K562 (cell line): ENCODE data around the gene IL17REL. TPM values are rescaled to one million over a fixed set of nuclear protein-coding genes. Genes with fewer than 3 reads are reported as not detected.

Source experiments
- ASH1L ChIP-seq: fragments of 450-650 bp; IDR thresholded peaks from 2 replicates; pipeline ENCODE4 v1.6.1; 2018; ENCODE audit warnings: borderline replicate concordance, mild to moderate bottlenecking, low read depth; ENCODE audit not compliant: partially characterized antibody
- E2F3 ChIP-seq: fragments of 250-450 bp; sonication (Bioruptor Pico); IDR thresholded peaks from 2 replicates; pipeline ENCODE4 v1.4.0; 2020; ENCODE audit warnings: mild to moderate bottlenecking
- EGR1 ChIP-seq: fragments of 450-650 bp; conservative IDR thresholded peaks from 2 replicates; pipeline ENCODE4 v1.6.1; 2017; ENCODE audit warnings: mild to moderate bottlenecking
- KDM4B ChIP-seq, 2 experiments: fragments of 450-650 bp in 1 of 2; sonication (generic) in 1 of 2; IDR thresholded peaks; 2 replicates each; pipeline ENCODE4 v1.6.1; 2016 to 2017; ENCODE audit warnings: borderline replicate concordance in 2 of 2, antibody characterized with exemption in 1 of 2, low read depth in 1 of 2, mild to moderate bottlenecking in 1 of 2
- L3MBTL2 ChIP-seq: fragments of 450-650 bp; IDR thresholded peaks from 2 replicates; pipeline ENCODE4 v1.6.1; 2016; ENCODE audit warnings: mild to moderate bottlenecking, moderate library complexity
- NBN ChIP-seq: fragments of 450-650 bp; IDR thresholded peaks from 2 replicates; pipeline ENCODE4 v1.6.1; 2016; ENCODE audit warnings: low read depth, mild to moderate bottlenecking
- NFIC ChIP-seq: fragments of 450-650 bp; IDR thresholded peaks from 2 replicates; pipeline ENCODE4 v1.6.1; 2017; ENCODE audit warnings: mild to moderate bottlenecking, inconsistent platforms
- NFXL1 ChIP-seq: fragments of 450-650 bp; formaldehyde crosslinking; IDR thresholded peaks from 2 replicates; pipeline ENCODE4 v1.4.0; 2021; ENCODE audit warnings: mild to moderate bottlenecking
- PHB2 ChIP-seq: fragments of 450-650 bp; IDR thresholded peaks from 2 replicates; pipeline ENCODE4 v1.6.1; 2017; ENCODE audit warnings: low read depth
- RHOXF2B ChIP-seq: fragments of 250-450 bp; sonication (Bioruptor Pico); conservative IDR thresholded peaks from 2 replicates; pipeline ENCODE4 v1.5.1; 2021
- SPI1 ChIP-seq: IDR thresholded peaks from 2 replicates; pipeline ENCODE4 v1.6.1; 2011; ENCODE audit warnings: low read depth, low read length, control low read depth, borderline replicate concordance
- SRSF7 ChIP-seq: fragments of 200-400 bp; formaldehyde crosslinking; optimal IDR thresholded peaks from 2 replicates; pipeline ENCODE3; 2017; ENCODE audit warnings: mild to moderate bottlenecking, low read depth, low read length
- TCF7L2 ChIP-seq: fragments of 150-350 bp; IDR thresholded peaks from 2 replicates; pipeline ENCODE4 v1.6.1; 2016; ENCODE audit warnings: low read depth, mild to moderate bottlenecking, low read length, moderate library complexity
- TOE1 ChIP-seq, 2 experiments: fragments of 450-650 bp in 1 of 2; sonication (generic) in 1 of 2; formaldehyde crosslinking in 1 of 2; IDR thresholded peaks; 2 replicates each; pipeline versions ENCODE4 v1.7.1 to v1.8.0; 2016 to 2022; ENCODE audit warnings: borderline replicate concordance in 2 of 2, mild to moderate bottlenecking in 2 of 2, antibody characterized with exemption in 1 of 2, inconsistent platforms in 1 of 2, low read depth in 1 of 2, missing genetic modification reagents in 1 of 2, moderate library complexity in 1 of 2
- TRIM24 ChIP-seq, 2 experiments: fragments of 450-650 bp; IDR thresholded peaks; 2 replicates each; pipeline ENCODE4 v1.6.1; 2016
- ZNF140 ChIP-seq: fragments of 250-450 bp; sonication (Bioruptor Pico); IDR thresholded peaks from 2 replicates; pipeline ENCODE4 v1.8.0; 2021; ENCODE audit warnings: moderate library complexity, mild to moderate bottlenecking, inconsistent platforms
- ZNF253 ChIP-seq: fragments of 250-450 bp; sonication (Bioruptor Pico); conservative IDR thresholded peaks from 2 replicates; pipeline ENCODE4 v1.6.1; 2021; ENCODE audit warnings: mild to moderate bottlenecking
- ZNF778 ChIP-seq: fragments of 450-650 bp; formaldehyde crosslinking; IDR thresholded peaks from 2 replicates; pipeline ENCODE4 v1.4.0; 2020; ENCODE audit warnings: mild to moderate bottlenecking, moderate library complexity
- polyA plus RNA-seq, 8 experiments: library from polyadenylated mRNA; depleted of rRNA in 4 of 8; stranded (reverse) in 5 of 8; unstranded in 3 of 8; fragments of >200 nt; fragmentation: Nextera tagmentation in 2 of 8; fragmentation: Illumina TruSeq in 1 of 8; extraction: Ambion mirVana in 2 of 8; extraction: Trizol in 1 of 8; gene quantifications; 2 replicates each; pipeline versions ENCODE4 v1.2.1 to v1.2.3, GENCODE V29; 2011 to 2014; ENCODE audit warnings: inconsistent platforms in 1 of 8, missing spikeins in 1 of 8
- total RNA-seq, 7 experiments: library from RNA; depleted of rRNA in 6 of 7; stranded (reverse); fragments of >200 nt in 6 of 7; fragmentation: Illumina TruSeq in 2 of 7; extraction: Trizol in 2 of 7; gene quantifications; 2 replicates each; pipeline versions ENCODE4 v1.2.1 to v1.2.3, GENCODE V29; 2011 to 2021; ENCODE audit warnings: low replicate concordance in 1 of 7
- TF ChIP-seq, protein P1 (sequence below), 2 experiments: IDR thresholded peaks in 1 of 2; conservative IDR thresholded peaks in 1 of 2; 2 replicates each; pipeline ENCODE4 v1.6.1; 2016; ENCODE audit warnings: low read depth in 2 of 2, mild to moderate bottlenecking in 1 of 2, missing compliant biosample characterization in 1 of 2, missing genetic modification characterization in 1 of 2, moderate library complexity in 1 of 2
- TF ChIP-seq, protein P2 (sequence below): fragments of 450-650 bp; IDR thresholded peaks from 2 replicates; pipeline ENCODE4 v1.6.1; 2016
- TF ChIP-seq, protein P3 (sequence below): fragments of 450-650 bp; IDR thresholded peaks from 2 replicates; pipeline ENCODE4 v1.6.1; 2016; ENCODE audit warnings: borderline replicate concordance

The IL17REL gene
- total and polyA plus RNA-seq, 9 of the 15 experiments (the other 6 are each of a cell fraction or from before 2014, with no cell fraction given), result 0.05 to 0.42 (median 0.11) TPM; not detected in 4

DNA sequence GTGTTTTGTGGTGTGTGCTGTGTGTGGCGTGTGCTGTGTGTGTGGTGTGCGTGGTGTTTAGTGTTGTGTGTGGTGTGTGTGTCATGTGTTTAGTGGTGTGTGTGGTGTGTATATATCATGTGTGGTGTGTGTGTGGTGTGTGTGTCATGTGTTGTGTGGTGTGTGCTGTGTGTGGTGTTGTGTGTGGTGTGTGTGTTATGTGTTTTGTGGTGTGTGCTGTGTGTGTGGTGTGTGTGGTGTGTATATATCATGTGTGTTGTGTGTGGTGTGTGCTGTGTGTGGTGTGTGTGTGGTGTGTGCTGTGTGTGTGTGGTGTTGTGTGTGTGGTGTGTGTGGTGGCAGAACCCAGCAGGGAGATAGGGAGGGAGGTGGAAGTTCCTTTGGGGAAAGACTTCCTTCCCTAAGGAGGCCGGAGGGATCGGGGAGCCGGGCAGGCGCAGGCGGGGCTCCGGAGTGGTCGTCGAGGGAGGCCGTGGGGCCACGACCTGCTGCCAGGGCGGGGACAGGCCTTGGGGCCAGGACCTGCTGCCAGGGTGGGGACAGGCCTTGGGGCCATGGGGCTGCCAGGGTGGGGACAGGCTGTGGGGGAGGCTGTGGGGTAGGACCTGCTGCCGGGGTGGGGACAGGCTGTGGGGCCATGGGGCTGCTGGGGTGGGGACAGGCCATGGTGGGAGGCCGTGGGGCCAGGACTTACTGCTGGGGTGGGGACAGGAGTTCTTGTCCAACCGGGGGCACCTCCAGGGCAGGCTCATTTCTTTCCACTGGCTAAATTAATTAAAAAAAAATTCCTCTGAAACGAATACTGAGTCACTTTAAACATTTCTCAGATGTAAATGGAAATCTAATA lies 36.8 kb downstream of the IL17REL start (continued):
- TF ChIP-seq ZNF778 (no peak), ZNF140 (CRISPR knock-in tag) (no peak), NFXL1 (CRISPR knock-in tag) (no peak), EGR1 (no peak), SRSF7 (no peak), ZNF253 (no peak), SPI1 (no peak), TCF7L2 (no peak), RHOXF2B (no peak), TOE1 (IDR thresholded peaks at IDR 0.05; ENCODE audit: borderline replicate concordance) (peak; percentile 77), TOE1 (CRISPR knock-in tag; IDR thresholded peaks at IDR 0.05; ENCODE audit: borderline replicate concordance, low read depth) (no peak), KDM4B (IDR thresholded peaks at IDR 0.05; ENCODE audit: borderline replicate concordance in 2 of 2, low read depth in 1 of 2) (no peak), NFIC (peak; percentile 17; the same call in 1 of the 2 replicates), PHB2 (peak; percentile 57; the same call in 1 of the 2 replicates), TRIM24 (IDR thresholded peaks at IDR 0.05) (peak in 1 of 2 experiments; percentile 34; a peak in 1 of 4 replicates), ASH1L (no peak), E2F3 (CRISPR knock-in tag) (no peak), L3MBTL2 (no peak), NBN (peak; percentile 75)
- TF ChIP-seq, protein P1, sequence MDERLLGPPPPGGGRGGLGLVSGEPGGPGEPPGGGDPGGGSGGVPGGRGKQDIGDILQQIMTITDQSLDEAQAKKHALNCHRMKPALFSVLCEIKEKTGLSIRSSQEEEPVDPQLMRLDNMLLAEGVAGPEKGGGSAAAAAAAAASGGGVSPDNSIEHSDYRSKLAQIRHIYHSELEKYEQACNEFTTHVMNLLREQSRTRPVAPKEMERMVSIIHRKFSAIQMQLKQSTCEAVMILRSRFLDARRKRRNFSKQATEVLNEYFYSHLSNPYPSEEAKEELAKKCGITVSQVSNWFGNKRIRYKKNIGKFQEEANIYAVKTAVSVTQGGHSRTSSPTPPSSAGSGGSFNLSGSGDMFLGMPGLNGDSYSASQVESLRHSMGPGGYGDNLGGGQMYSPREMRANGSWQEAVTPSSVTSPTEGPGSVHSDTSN (CRISPR knock-in tag; IDR thresholded peaks at IDR 0.05; ENCODE audit: low read depth), result no peak
- TF ChIP-seq, protein P1 (tag; conservative IDR thresholded peaks at IDR 0.05; ENCODE audit: low read depth), result no peak
- TF ChIP-seq, protein P2, sequence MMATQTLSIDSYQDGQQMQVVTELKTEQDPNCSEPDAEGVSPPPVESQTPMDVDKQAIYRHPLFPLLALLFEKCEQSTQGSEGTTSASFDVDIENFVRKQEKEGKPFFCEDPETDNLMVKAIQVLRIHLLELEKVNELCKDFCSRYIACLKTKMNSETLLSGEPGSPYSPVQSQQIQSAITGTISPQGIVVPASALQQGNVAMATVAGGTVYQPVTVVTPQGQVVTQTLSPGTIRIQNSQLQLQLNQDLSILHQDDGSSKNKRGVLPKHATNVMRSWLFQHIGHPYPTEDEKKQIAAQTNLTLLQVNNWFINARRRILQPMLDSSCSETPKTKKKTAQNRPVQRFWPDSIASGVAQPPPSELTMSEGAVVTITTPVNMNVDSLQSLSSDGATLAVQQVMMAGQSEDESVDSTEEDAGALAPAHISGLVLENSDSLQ, result no peak
- TF ChIP-seq, protein P3, sequence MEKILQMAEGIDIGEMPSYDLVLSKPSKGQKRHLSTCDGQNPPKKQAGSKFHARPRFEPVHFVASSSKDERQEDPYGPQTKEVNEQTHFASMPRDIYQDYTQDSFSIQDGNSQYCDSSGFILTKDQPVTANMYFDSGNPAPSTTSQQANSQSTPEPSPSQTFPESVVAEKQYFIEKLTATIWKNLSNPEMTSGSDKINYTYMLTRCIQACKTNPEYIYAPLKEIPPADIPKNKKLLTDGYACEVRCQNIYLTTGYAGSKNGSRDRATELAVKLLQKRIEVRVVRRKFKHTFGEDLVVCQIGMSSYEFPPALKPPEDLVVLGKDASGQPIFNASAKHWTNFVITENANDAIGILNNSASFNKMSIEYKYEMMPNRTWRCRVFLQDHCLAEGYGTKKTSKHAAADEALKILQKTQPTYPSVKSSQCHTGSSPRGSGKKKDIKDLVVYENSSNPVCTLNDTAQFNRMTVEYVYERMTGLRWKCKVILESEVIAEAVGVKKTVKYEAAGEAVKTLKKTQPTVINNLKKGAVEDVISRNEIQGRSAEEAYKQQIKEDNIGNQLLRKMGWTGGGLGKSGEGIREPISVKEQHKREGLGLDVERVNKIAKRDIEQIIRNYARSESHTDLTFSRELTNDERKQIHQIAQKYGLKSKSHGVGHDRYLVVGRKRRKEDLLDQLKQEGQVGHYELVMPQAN, result peak; percentile 81
